K562 (cell line): ENCODE results near the gene CCDC171. TPM values are rescaled to one million over a fixed set of nuclear protein-coding genes. Genes with fewer than 3 reads are reported as not detected.
A peak's percentile ranks its signal among the peaks of the same experiment; 100 is the strongest.

Experiments used
- ATAC-seq: fragments of 200-7000 bp; cut with Tn5 transposase; 3 replicates; pipeline ENCODE4 v1.9.1; 2020; ENCODE audit warnings: moderate library complexity
- BruUV-seq: library from RNA; stranded (reverse); fragments of 400-500 nt; replicated peaks from 2 replicates; lab custom pipeline; 2021; lab: Mats Ljungman, UMichigan
- CTCF ChIA-PET: fragments of 300-600 bp; formaldehyde crosslinking; extraction: SDS; loops from one replicate; lab custom pipeline; 2021; ENCODE audit warnings: low intra/inter-chr PET ratio; lab: Yijun Ruan, JAX
- POLR2A ChIA-PET: fragments of 300-600, 350-650 bp; sonication (Branson Sonifier 250); formaldehyde crosslinking; extraction: SDS; loops from one replicate; lab custom pipeline; 2021; ENCODE audit warnings: antibody characterized with exemption, inconsistent platforms; lab: Yijun Ruan, JAX
- DNase-seq, 4 experiments: peaks; one replicate each; pipeline versions ENCODE4 v3.0.0 to v3.0.0-alpha.2; 2011 to 2018; ENCODE audit warnings: low spot score in 3 of 4, mixed read lengths in 3 of 4; ENCODE audit errors: extremely low read depth in 1 of 4
- FAIRE-seq: peaks from 2 replicates; lab custom pipeline; 2011; peaks lifted over from hg19 to GRCh38; lab: Jason Lieb, UNC
- H2AFZ ChIP-seq: 2 replicates; pipeline ENCODE4 v1.6.0; 2011; ENCODE audit warnings: low read depth, low read length, control low read depth, inconsistent platforms
- H3K27ac ChIP-seq: fragments of 200-600 bp; 3 replicates; pipeline ENCODE4 v1.8.0; 2011; ENCODE audit warnings: low read depth, mild to moderate bottlenecking, control low read depth, inconsistent platforms, low read length, moderate library complexity, mixed read lengths; ENCODE audit errors: extremely low read depth
- H3K27me3 ChIP-seq, 2 experiments: fragments of 300-600 bp in 1 of 2; 2 replicates in 1 of 2; 3 replicates in 1 of 2; pipeline versions ENCODE4 v1.6.0 to v1.8.0; 2011; ENCODE audit warnings: inconsistent platforms in 2 of 2, low read length in 2 of 2, mild to moderate bottlenecking in 1 of 2, mixed read lengths in 1 of 2, moderate library complexity in 1 of 2; ENCODE audit not compliant: control insufficient read depth in 2 of 2, insufficient read depth in 2 of 2
- H3K36me3 ChIP-seq: fragments of 300-600 bp; 3 replicates; pipeline ENCODE4 v1.8.0; 2011; ENCODE audit warnings: mild to moderate bottlenecking, low read length, inconsistent platforms; ENCODE audit not compliant: control insufficient read depth, insufficient read depth
- H3K4me1 ChIP-seq, 2 experiments: fragments of 200-600 bp in 1 of 2; replicated peaks in 1 of 2; 2 replicates in 1 of 2; 3 replicates in 1 of 2; pipeline versions ENCODE4 v1.5.1 to v1.8.0; 2011; ENCODE audit warnings: inconsistent platforms in 2 of 2, low read length in 2 of 2, mild to moderate bottlenecking in 1 of 2, mixed read lengths in 1 of 2, moderate library complexity in 1 of 2; ENCODE audit not compliant: control insufficient read depth in 2 of 2, insufficient read depth in 2 of 2
- H3K4me2 ChIP-seq: 2 replicates; pipeline ENCODE4 v1.6.1; 2011; ENCODE audit warnings: low read length, control low read depth, inconsistent platforms, mixed read lengths; ENCODE audit not compliant: insufficient read depth
- H3K4me3 ChIP-seq: fragments of 200-600 bp; sonication (generic), shearing (Covaris generic); 2 replicates; pipeline ENCODE4 v1.5.1; 2016; ENCODE audit warnings: control low read depth, inconsistent platforms
- H3K79me2 ChIP-seq: fragments of 200-600 bp; 3 replicates; pipeline ENCODE4 v1.8.0; 2011; ENCODE audit warnings: low read length, inconsistent platforms; ENCODE audit not compliant: control insufficient read depth, insufficient read depth
- H3K9ac ChIP-seq, 2 experiments: 2 replicates each; pipeline versions ENCODE4 v1.6.0 to v1.6.1; 2011; ENCODE audit warnings: low read depth in 2 of 2, low read length in 2 of 2, control low read depth in 1 of 2, inconsistent platforms in 1 of 2, mild to moderate bottlenecking in 1 of 2, mixed read lengths in 1 of 2; ENCODE audit not compliant: insufficient read depth in 1 of 2
- H3K9me1 ChIP-seq: one replicate; pipeline ENCODE4 v1.6.0; 2011; ENCODE audit warnings: inconsistent platforms, mild to moderate bottlenecking, low read length, moderate library complexity; ENCODE audit not compliant: control insufficient read depth, insufficient read depth
- H3K9me3 ChIP-seq: replicated peaks from 2 replicates; pipeline ENCODE4 v1.5.1; 2011; ENCODE audit warnings: low read depth, low read length, inconsistent platforms; ENCODE audit not compliant: control insufficient read depth, insufficient read depth
- H4K20me1 ChIP-seq: replicated peaks from 2 replicates; pipeline ENCODE4 v1.6.1; 2011; ENCODE audit warnings: low read length, inconsistent platforms, mixed read lengths; ENCODE audit not compliant: control insufficient read depth, insufficient read depth
- ARID4B ChIP-seq: sonication (generic); formaldehyde crosslinking; IDR thresholded peaks from 2 replicates; pipeline ENCODE4 v1.8.0; 2022; ENCODE audit warnings: mild to moderate bottlenecking, missing genetic modification reagents
- CREB1 ChIP-seq, 2 experiments: sonication (generic) in 1 of 2; formaldehyde crosslinking in 1 of 2; IDR thresholded peaks; 2 replicates each; pipeline versions ENCODE4 v1.6.1 to v1.8.0; 2012 to 2022; ENCODE audit warnings: inconsistent platforms in 1 of 2, mild to moderate bottlenecking in 1 of 2, missing genetic modification reagents in 1 of 2, moderate library complexity in 1 of 2
- CTCF ChIP-seq, 3 experiments: IDR thresholded peaks in 2 of 3; conservative IDR thresholded peaks in 1 of 3; 2 replicates each; pipeline ENCODE4 v1.5.1; 2011 to 2012; ENCODE audit warnings: low read length in 3 of 3, mild to moderate bottlenecking in 3 of 3, control low read depth in 2 of 3, improper control_type of control experiment in 1 of 3, inconsistent platforms in 1 of 3, low read depth in 1 of 3, mixed read lengths in 1 of 3, moderate library complexity in 1 of 3; ENCODE audit not compliant: insufficient read depth in 2 of 3
- EP400 ChIP-seq: fragments of 450-650 bp; IDR thresholded peaks from 2 replicates; pipeline ENCODE4 v1.6.1; 2017; ENCODE audit warnings: antibody characterized with exemption, mild to moderate bottlenecking, moderate library complexity
- FOXP1 ChIP-seq: sonication (generic); formaldehyde crosslinking; IDR thresholded peaks from 2 replicates; pipeline ENCODE4 v1.8.0; 2022; ENCODE audit warnings: mild to moderate bottlenecking, missing genetic modification reagents
- KAT7 ChIP-seq: sonication (generic); formaldehyde crosslinking; IDR thresholded peaks from 2 replicates; pipeline ENCODE4 v1.8.0; 2022; ENCODE audit warnings: missing genetic modification reagents, mild to moderate bottlenecking, borderline replicate concordance
- NCOA4 ChIP-seq: fragments of 450-650 bp; IDR thresholded peaks from 2 replicates; pipeline ENCODE4 v1.6.1; 2018; ENCODE audit warnings: mild to moderate bottlenecking; ENCODE audit not compliant: partially characterized antibody
- NFATC3 ChIP-seq: fragments of 450-650 bp; IDR thresholded peaks from 2 replicates; pipeline ENCODE4 v1.6.1; 2017; ENCODE audit warnings: mild to moderate bottlenecking
- POLR2G ChIP-seq: fragments of 200-400 bp; formaldehyde crosslinking; IDR thresholded peaks from 2 replicates; pipeline ENCODE4 v1.6.1; 2017; ENCODE audit warnings: low read depth, mild to moderate bottlenecking, antibody characterized with exemption, low read length, moderate library complexity
- POU5F1 ChIP-seq: fragments of 150-350 bp; IDR thresholded peaks from 2 replicates; pipeline ENCODE4 v1.6.1; 2014; ENCODE audit warnings: borderline replicate concordance, low read length, low read depth, mild to moderate bottlenecking; ENCODE audit not compliant: partially characterized antibody
- SAFB ChIP-seq: fragments of 200-400 bp; formaldehyde crosslinking; IDR thresholded peaks from 2 replicates; pipeline ENCODE4 v1.6.1; 2017; ENCODE audit warnings: low read depth, low read length, borderline replicate concordance
- SRSF3 ChIP-seq: fragments of 200-400 bp; formaldehyde crosslinking; IDR thresholded peaks from 2 replicates; pipeline ENCODE4 v1.6.1; 2016; ENCODE audit warnings: mild to moderate bottlenecking, low read length, moderate library complexity; ENCODE audit not compliant: insufficient read depth
- TCF3 ChIP-seq: sonication (generic); formaldehyde crosslinking; IDR thresholded peaks from 2 replicates; pipeline ENCODE4 v1.4.0; 2020; ENCODE audit warnings: mild to moderate bottlenecking, missing genetic modification reagents
- ZNF347 ChIP-seq: fragments of 450-650 bp; formaldehyde crosslinking; IDR thresholded peaks from 2 replicates; pipeline ENCODE4 v1.4.0; 2020; ENCODE audit warnings: low read depth, mild to moderate bottlenecking, moderate library complexity
- WGBS: fragments of 100-300 bp; shearing (Covaris generic); methylation state at CpG from one replicate; pipeline ENCODE4 v1.1.6; 2016; ENCODE audit warnings: low coverage, mixed read lengths; ENCODE audit not compliant: insufficient coverage; ENCODE audit errors: missing lambda C conversion rate; 5-methylcytosine and 5-hydroxymethylcytosine counted together
- in situ Hi-C: fragments of 300-500 bp; cut with MboI; formaldehyde crosslinking; loops from 4 replicates; pipeline ENCODE4 v1.15.0; 2018; ENCODE audit warnings: inconsistent platforms, mixed read lengths
- intact Hi-C: fragments of 100-400 bp; cut with micrococcal nuclease; formaldehyde crosslinking; loops from 2 replicates; pipeline ENCODE4 v1.14.2; 2022
- polyA plus RNA-seq, 8 experiments: library from polyadenylated mRNA; depleted of rRNA in 4 of 8; stranded (reverse) in 5 of 8; unstranded in 3 of 8; fragments of >200 nt; fragmentation: Nextera tagmentation in 2 of 8; fragmentation: Illumina TruSeq in 1 of 8; extraction: Ambion mirVana in 2 of 8; extraction: Trizol in 1 of 8; gene quantifications; 2 replicates each; pipeline versions ENCODE4 v1.2.1 to v1.2.3, GENCODE V29; 2011 to 2014; ENCODE audit warnings: inconsistent platforms in 1 of 8, missing spikeins in 1 of 8
- total RNA-seq, 7 experiments: library from RNA; depleted of rRNA in 6 of 7; stranded (reverse); fragments of >200 nt in 6 of 7; fragmentation: Illumina TruSeq in 2 of 7; extraction: Trizol in 2 of 7; gene quantifications; 2 replicates each; pipeline versions ENCODE4 v1.2.1 to v1.2.3, GENCODE V29; 2011 to 2021; ENCODE audit warnings: low replicate concordance in 1 of 7

The CCDC171 gene
- total and polyA plus RNA-seq, 9 of the 15 experiments (the other 6 are each of a cell fraction or from before 2014, with no cell fraction given): 0.08 to 3.8 (median 0.27) TPM

GRCh38 chr9:15837079-15837679 lies 284.3 kb downstream of the CCDC171 start (continued):
- TF ChIP-seq CTCF (IDR thresholded peaks at IDR 0.05 in 2 of 3, conservative IDR thresholded peaks at IDR 0.05 in 1 of 3; ENCODE audit: insufficient read depth in 2 of 3, low read depth in 1 of 3, low read length in 3 of 3): peak in 2 of 3 experiments; percentile 40 to 46; a peak in 4 of 6 replicates
- no peak for TF ChIP-seq ZNF347 (CRISPR knock-in tag)
- no peak for TF ChIP-seq NFATC3

GRCh38 chr9:15842051-15842450 lies 289.2 kb downstream of the CCDC171 start:
- ATAC-seq (no peak), FAIRE-seq (no peak), DNase-seq (no peak)
- in situ Hi-C loops: no loop called here
- Histone ChIP-seq H3K27ac (no peak overlapping the region), H3K4me1 (no peaks in the 10 kb centered on the region), H3K4me2 (no peak overlapping the region), H4K20me1 (no peaks in the 10 kb centered on the region), H3K79me2 (no peaks in the 10 kb centered on the region), H3K9me1 (no peaks in the 10 kb centered on the region), H3K36me3 (no peaks in the 10 kb centered on the region), H3K27me3 (no peaks in the 10 kb centered on the region), H2AFZ (no peak overlapping the region), H3K9me3 (no peaks in the 10 kb centered on the region), H3K9ac (no peak overlapping the region), H3K4me3 (no peak overlapping the region)
- POLR2A ChIA-PET: no interaction called here
- intact Hi-C loops: no loop called here
- WGBS: 0% methylated on average over 3 of the region's 3 CpGs
- CTCF ChIA-PET: no interaction called here
- no TSS peak for BruUV-seq
- no peak for TF ChIP-seq TCF3 (CRISPR knock-in tag)
- no peak for TF ChIP-seq SAFB
- no peak for TF ChIP-seq CREB1 (IDR thresholded peaks at IDR 0.05)
- no peak for TF ChIP-seq CREB1 (CRISPR knock-in tag; IDR thresholded peaks at IDR 0.05)
- no peak for TF ChIP-seq POLR2G
- no peak for TF ChIP-seq POU5F1
- no peak for TF ChIP-seq NCOA4
- no peak for TF ChIP-seq KAT7 (CRISPR knock-in tag)
- TF ChIP-seq FOXP1 (CRISPR knock-in tag): no peak
- TF ChIP-seq ARID4B (CRISPR knock-in tag): no peak
- TF ChIP-seq SRSF3: no peak
- TF ChIP-seq EP400: no peak
